ENCODE results near the gene KY.

KY gene

GRCh38 chr3:134623615-134624245 lies 27.1 kb downstream of the KY start:
- Histone ChIP-seq H3K4me3 (ENCODE audit: low read depth, low read length) (no peak overlapping the region), H3K36me3 (ENCODE audit: control insufficient read depth, insufficient read depth, low read length) (no peaks in the 10 kb centered on the region), H3K4me1 (ENCODE audit: control insufficient read depth, insufficient read depth, low read length) (peaks cover 2% of the 10 kb centered on the region), H3K9me3 (ENCODE audit: control insufficient read depth, insufficient read depth, low read length) (no peaks in the 10 kb centered on the region), H3K9ac (ENCODE audit: low read depth, low read length) (no peak overlapping the region), H3K27me3 (ENCODE audit: control insufficient read depth, insufficient read depth, low read length) (no peaks in the 10 kb centered on the region)

- peaks cover 3% of the 10 kb centered on the region for H3K4me1 ChIP-seq (ENCODE audit: control insufficient read depth, insufficient read depth, low read length)
- no peak overlapping the region for H3K4me3 ChIP-seq (ENCODE audit: low read depth, low read length)
- H3K36me3 ChIP-seq (ENCODE audit: control insufficient read depth, insufficient read depth, low read length) = no peaks in the 10 kb centered on the region
- H3K9me3 ChIP-seq (ENCODE audit: control insufficient read depth, insufficient read depth, low read length) = no peaks in the 10 kb centered on the region
- no peaks in the 10 kb centered on the region for H3K27me3 ChIP-seq (ENCODE audit: control insufficient read depth, insufficient read depth, low read length)
- no peak overlapping the region for H3K9ac ChIP-seq (ENCODE audit: low read depth, low read length)
These were observed 27.9 kb downstream of the KY start for GRCh38 chr3:134622806-134623365.

- no peak overlapping the region for H3K9ac ChIP-seq (ENCODE audit: low read depth, low read length)
- H3K9me3 ChIP-seq (ENCODE audit: control insufficient read depth, insufficient read depth, low read length) = no peaks in the 10 kb centered on the region
- peaks cover 5% of the 10 kb centered on the region for H3K4me1 ChIP-seq (ENCODE audit: control insufficient read depth, insufficient read depth, low read length)
- H3K36me3 ChIP-seq (ENCODE audit: control insufficient read depth, insufficient read depth, low read length) = no peaks in the 10 kb centered on the region
- no peaks in the 10 kb centered on the region for H3K27me3 ChIP-seq (ENCODE audit: control insufficient read depth, insufficient read depth, low read length)
- no peak overlapping the region for H3K4me3 ChIP-seq (ENCODE audit: low read depth, low read length)
These were observed 29.0 kb downstream of the KY start for GRCh38 chr3:134621854-134622253.

GRCh38 chr3:134620476-134621115 lies 30.2 kb downstream of the KY start:
- Histone ChIP-seq H3K9me3 (ENCODE audit: control insufficient read depth, insufficient read depth, low read length) (no peaks in the 10 kb centered on the region), H3K9ac (ENCODE audit: low read depth, low read length) (no peak overlapping the region), H3K36me3 (ENCODE audit: control insufficient read depth, insufficient read depth, low read length) (no peaks in the 10 kb centered on the region), H3K27me3 (ENCODE audit: control insufficient read depth, insufficient read depth, low read length) (no peaks in the 10 kb centered on the region), H3K4me3 (ENCODE audit: low read depth, low read length) (no peak overlapping the region), H3K4me1 (ENCODE audit: control insufficient read depth, insufficient read depth, low read length) (peaks cover 5% of the 10 kb centered on the region)

GRCh38 chr3:134619884-134620445 lies 30.9 kb downstream of the KY start:
- Histone ChIP-seq H3K4me1 (ENCODE audit: control insufficient read depth, insufficient read depth, low read length) (peaks cover 5% of the 10 kb centered on the region), H3K9me3 (ENCODE audit: control insufficient read depth, insufficient read depth, low read length) (no peaks in the 10 kb centered on the region)

GRCh38 chr3:134619301-134619615 lies 31.6 kb downstream of the KY start:
- Histone ChIP-seq H3K9ac (ENCODE audit: low read depth, low read length) (no peak overlapping the region), H3K9me3 (ENCODE audit: control insufficient read depth, insufficient read depth, low read length) (no peaks in the 10 kb centered on the region), H3K27me3 (ENCODE audit: control insufficient read depth, insufficient read depth, low read length) (no peaks in the 10 kb centered on the region), H3K4me3 (ENCODE audit: low read depth, low read length) (no peak overlapping the region), H3K36me3 (ENCODE audit: control insufficient read depth, insufficient read depth, low read length) (no peaks in the 10 kb centered on the region), H3K4me1 (ENCODE audit: control insufficient read depth, insufficient read depth, low read length) (peaks cover 5% of the 10 kb centered on the region)

More at GRCh38 chr3:134619884-134620445, 30.9 kb downstream of the KY start:
- no peaks in the 10 kb centered on the region for H3K27me3 ChIP-seq (ENCODE audit: control insufficient read depth, insufficient read depth, low read length)
- no peaks in the 10 kb centered on the region for H3K36me3 ChIP-seq (ENCODE audit: control insufficient read depth, insufficient read depth, low read length)
- H3K4me3 ChIP-seq (ENCODE audit: low read depth, low read length) = no peak overlapping the region
- no peak overlapping the region for H3K9ac ChIP-seq (ENCODE audit: low read depth, low read length)

- Histone ChIP-seq H3K9me3 (ENCODE audit: control insufficient read depth, insufficient read depth, low read length) (no peaks in the 10 kb centered on the region), H3K27me3 (ENCODE audit: control insufficient read depth, insufficient read depth, low read length) (no peaks in the 10 kb centered on the region), H3K4me3 (ENCODE audit: low read depth, low read length) (no peak overlapping the region), H3K9ac (ENCODE audit: low read depth, low read length) (no peak overlapping the region), H3K36me3 (ENCODE audit: control insufficient read depth, insufficient read depth, low read length) (no peaks in the 10 kb centered on the region), H3K4me1 (ENCODE audit: control insufficient read depth, insufficient read depth, low read length) (peaks cover 5% of the 10 kb centered on the region)
These were observed 32.1 kb downstream of the KY start for GRCh38 chr3:134618478-134619300.

- Histone ChIP-seq H3K36me3 (ENCODE audit: control insufficient read depth, insufficient read depth, low read length) (no peaks in the 10 kb centered on the region), H3K27me3 (ENCODE audit: control insufficient read depth, insufficient read depth, low read length) (no peaks in the 10 kb centered on the region), H3K4me3 (ENCODE audit: low read depth, low read length) (no peak overlapping the region), H3K9me3 (ENCODE audit: control insufficient read depth, insufficient read depth, low read length) (no peaks in the 10 kb centered on the region), H3K4me1 (ENCODE audit: control insufficient read depth, insufficient read depth, low read length) (peaks cover 5% of the 10 kb centered on the region), H3K9ac (ENCODE audit: low read depth, low read length) (no peak overlapping the region)
These were observed 33.0 kb downstream of the KY start for GRCh38 chr3:134617608-134618477.

- Histone ChIP-seq H3K9me3 (ENCODE audit: control insufficient read depth, insufficient read depth, low read length) (no peaks in the 10 kb centered on the region), H3K27me3 (ENCODE audit: control insufficient read depth, insufficient read depth, low read length) (no peaks in the 10 kb centered on the region), H3K4me1 (ENCODE audit: control insufficient read depth, insufficient read depth, low read length) (peaks cover 5% of the 10 kb centered on the region), H3K4me3 (ENCODE audit: low read depth, low read length) (no peak overlapping the region), H3K36me3 (ENCODE audit: control insufficient read depth, insufficient read depth, low read length) (no peaks in the 10 kb centered on the region), H3K9ac (ENCODE audit: low read depth, low read length) (no peak overlapping the region)
These were observed 35.1 kb downstream of the KY start for GRCh38 chr3:134615743-134616142.

GRCh38 chr3:134614955-134615354 lies 35.9 kb downstream of the KY start:
- H3K4me3 ChIP-seq (ENCODE audit: low read depth, low read length) = no peak overlapping the region
- no peak overlapping the region for H3K9ac ChIP-seq (ENCODE audit: low read depth, low read length)
- no peaks in the 10 kb centered on the region for H3K27me3 ChIP-seq (ENCODE audit: control insufficient read depth, insufficient read depth, low read length)
- no peaks in the 10 kb centered on the region for H3K36me3 ChIP-seq (ENCODE audit: control insufficient read depth, insufficient read depth, low read length)
- peaks cover 5% of the 10 kb centered on the region for H3K4me1 ChIP-seq (ENCODE audit: control insufficient read depth, insufficient read depth, low read length)
- H3K9me3 ChIP-seq (ENCODE audit: control insufficient read depth, insufficient read depth, low read length) = no peaks in the 10 kb centered on the region

- Histone ChIP-seq H3K36me3 (ENCODE audit: control insufficient read depth, insufficient read depth, low read length) (no peaks in the 10 kb centered on the region), H3K27me3 (ENCODE audit: control insufficient read depth, insufficient read depth, low read length) (no peaks in the 10 kb centered on the region), H3K4me1 (ENCODE audit: control insufficient read depth, insufficient read depth, low read length) (peaks cover 3% of the 10 kb centered on the region), H3K9me3 (ENCODE audit: control insufficient read depth, insufficient read depth, low read length) (no peaks in the 10 kb centered on the region), H3K9ac (ENCODE audit: low read depth, low read length) (no peak overlapping the region), H3K4me3 (ENCODE audit: low read depth, low read length) (no peak overlapping the region)
These were observed 37.8 kb downstream of the KY start for GRCh38 chr3:134613006-134613520.

Measured in iPS-15b (cell line).